PC-3 (cell line): ENCODE measurements around the gene SDHAF3. TPM values are rescaled to one million over a fixed set of nuclear protein-coding genes. Genes with fewer than 3 reads are reported as not detected.

Experiments used
- ATAC-seq: fragments of 200-7000 bp; cut with Tn5 transposase; 2 replicates; pipeline ENCODE4 v1.9.1; 2020; ENCODE audit warnings: mild to moderate bottlenecking, moderate library complexity
- BruUV-seq: library from RNA; stranded (reverse); fragments of 400-500 nt; replicated peaks from 2 replicates; lab custom pipeline; 2021; lab: Mats Ljungman, UMichigan
- CTCF ChIA-PET: fragments of 300-600 bp; sonication (Branson Sonifier 250); formaldehyde crosslinking; loops from one replicate; lab custom pipeline; 2022; ENCODE audit warnings: antibody characterized with exemption; lab: Charles Lee
- POLR2A ChIA-PET: fragments of 300-600 bp; sonication (Branson Sonifier 250); formaldehyde crosslinking; loops from one replicate; lab custom pipeline; 2022; ENCODE audit warnings: antibody characterized with exemption; ENCODE audit not compliant: unreplicated experiment; lab: Charles Lee
- DNase-seq: peaks from one replicate; pipeline ENCODE4 v3.0.0-alpha.2; 2015
- H2AFZ ChIP-seq: fragments of 300-600 bp; sonication (generic); 2 replicates; pipeline ENCODE4 v1.6.0; 2016; ENCODE audit warnings: antibody characterized with exemption, low read length
- H3F3A ChIP-seq: fragments of 300-600 bp; sonication (generic); one replicate; pipeline ENCODE4 v1.6.0; 2017; ENCODE audit warnings: antibody characterized with exemption, low read length, control low read depth, mild to moderate bottlenecking; ENCODE audit not compliant: unreplicated experiment
- H3K27ac ChIP-seq: fragments of 300-600 bp; sonication (generic); 2 replicates; pipeline ENCODE4 v1.5.1; 2016; ENCODE audit warnings: mild to moderate bottlenecking, low read length
- H3K27me3 ChIP-seq: fragments of 300-600 bp; sonication (generic); 2 replicates; pipeline ENCODE4 v1.6.1; 2016; ENCODE audit warnings: low read length, mixed read lengths
- H3K36me3 ChIP-seq: fragments of 300-600 bp; sonication (generic); 2 replicates; pipeline ENCODE4 v1.6.1; 2016; ENCODE audit warnings: low read depth, mixed run types, low read length, mixed read lengths
- H3K4me1 ChIP-seq: fragments of 300-600 bp; sonication (generic); 2 replicates; pipeline ENCODE4 v1.5.1; 2016; ENCODE audit warnings: low read length; ENCODE audit not compliant: insufficient read depth
- H3K4me2 ChIP-seq: fragments of 300-600 bp; sonication (generic); 2 replicates; pipeline ENCODE4 v1.6.0; 2016; ENCODE audit warnings: low read length
- H3K4me3 ChIP-seq: fragments of 300-600 bp; sonication (generic); 2 replicates; pipeline ENCODE4 v1.5.1; 2016; ENCODE audit warnings: mild to moderate bottlenecking, low read length, mixed read lengths
- H3K79me2 ChIP-seq: fragments of 300-600 bp; sonication (generic); 2 replicates; pipeline ENCODE4 v1.6.1; 2017; ENCODE audit warnings: low read length, mixed read lengths
- H3K9ac ChIP-seq: fragments of 300-600 bp; sonication (generic); 2 replicates; pipeline ENCODE4 v1.6.0; 2016; ENCODE audit warnings: mild to moderate bottlenecking, low read length
- H3K9me2 ChIP-seq: fragments of 300-600 bp; sonication (generic); replicated peaks from 2 replicates; pipeline ENCODE4 v1.6.1; 2016; ENCODE audit warnings: mixed run types, low read length, mixed read lengths
- H3K9me3 ChIP-seq: fragments of 300-600 bp; sonication (generic); 2 replicates; pipeline ENCODE4 v1.6.1; 2016; ENCODE audit warnings: low read length, mixed read lengths
- H4K20me1 ChIP-seq: fragments of 300-600 bp; sonication (generic); 2 replicates; pipeline ENCODE4 v1.6.1; 2016; ENCODE audit warnings: low read length, mixed read lengths
- EZH2 ChIP-seq: fragments of 300-600 bp; sonication (generic); IDR thresholded peaks from one replicate; pipeline ENCODE4 v1.6.1; 2017; ENCODE audit warnings: antibody characterized with exemption, mild to moderate bottlenecking, low read length; ENCODE audit not compliant: unreplicated experiment
- EZH2phosphoT487 ChIP-seq: fragments of 300-600 bp; sonication (generic); IDR thresholded peaks from 2 replicates; pipeline ENCODE4 v1.6.1; 2018; ENCODE audit warnings: mild to moderate bottlenecking, antibody characterized with exemption, low read length, borderline replicate concordance
- intact Hi-C: fragments of 100-400 bp; cut with micrococcal nuclease; formaldehyde crosslinking; loops from 2 replicates; pipeline ENCODE4 v1.9.0; 2023
- total RNA-seq: library from RNA; depleted of rRNA; stranded (reverse); fragments of >200 nt; gene quantifications from 2 replicates; pipeline ENCODE4 v1.2.3, GENCODE V29; 2014
- TF ChIP-seq, protein P1 (sequence below): fragments of 300-600 bp; sonication (generic); conservative IDR thresholded peaks from 2 replicates; pipeline ENCODE4 v1.5.1; 2017; ENCODE audit warnings: antibody characterized with exemption, low read depth, mild to moderate bottlenecking, low read length

The SDHAF3 gene
- total RNA-seq, 1 experiment from 2014 or later: 19.9 TPM

DNA sequence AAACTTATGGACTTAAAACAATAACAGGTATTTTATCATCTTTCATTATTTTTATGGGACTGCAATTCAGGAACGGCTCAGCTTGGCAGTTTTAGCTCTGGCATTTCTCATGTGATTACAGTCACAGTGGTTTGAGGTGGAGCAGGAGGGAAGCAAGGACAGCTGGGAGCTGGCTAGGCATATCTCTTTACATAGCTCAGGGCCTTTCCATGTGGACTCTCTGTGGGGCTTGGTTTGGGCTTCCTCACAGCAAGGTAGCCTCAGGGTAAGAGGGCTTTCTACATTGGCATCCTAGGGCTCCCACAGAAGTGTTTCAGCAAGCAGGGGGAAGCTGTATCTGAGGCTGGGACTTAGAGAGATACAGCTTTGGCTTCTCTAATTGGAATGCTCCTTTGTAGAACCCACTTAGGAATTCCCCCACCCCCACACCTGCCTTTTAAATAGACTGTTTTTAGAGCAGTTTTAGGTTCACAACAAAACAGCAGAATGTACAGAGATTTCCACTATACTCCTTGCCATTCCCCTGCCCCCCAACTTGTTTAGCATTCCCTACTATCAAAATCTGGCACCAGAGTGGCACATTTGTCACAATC lies 26.6 kb upstream of the SDHAF3 start:
- Histone ChIP-seq H3K79me2 (no peaks in the 10 kb centered on the region), H3K36me3 (no peaks in the 10 kb centered on the region), H3K9me3 (no peaks in the 10 kb centered on the region), H3K9ac (no peak overlapping the region), H2AFZ (no peak overlapping the region), H3K9me2 (no peaks in the 10 kb centered on the region), H3K4me3 (no peak overlapping the region), H3K27me3 (peaks cover 58% of the 10 kb centered on the region), H4K20me1 (no peaks in the 10 kb centered on the region), H3K27ac (no peak overlapping the region), H3K4me1 (no peaks in the 10 kb centered on the region), H3K4me2 (no peak overlapping the region), H3F3A (no peaks in the 10 kb centered on the region)
- intact Hi-C loops: no loop called here
- DNase-seq: no peak
- no peak for ATAC-seq
- CTCF ChIA-PET: no interaction called here
- BruUV-seq: no TSS peak
- TF ChIP-seq EZH2 (no peak), EZH2phosphoT487 (no peak)
- TF ChIP-seq, protein P1, sequence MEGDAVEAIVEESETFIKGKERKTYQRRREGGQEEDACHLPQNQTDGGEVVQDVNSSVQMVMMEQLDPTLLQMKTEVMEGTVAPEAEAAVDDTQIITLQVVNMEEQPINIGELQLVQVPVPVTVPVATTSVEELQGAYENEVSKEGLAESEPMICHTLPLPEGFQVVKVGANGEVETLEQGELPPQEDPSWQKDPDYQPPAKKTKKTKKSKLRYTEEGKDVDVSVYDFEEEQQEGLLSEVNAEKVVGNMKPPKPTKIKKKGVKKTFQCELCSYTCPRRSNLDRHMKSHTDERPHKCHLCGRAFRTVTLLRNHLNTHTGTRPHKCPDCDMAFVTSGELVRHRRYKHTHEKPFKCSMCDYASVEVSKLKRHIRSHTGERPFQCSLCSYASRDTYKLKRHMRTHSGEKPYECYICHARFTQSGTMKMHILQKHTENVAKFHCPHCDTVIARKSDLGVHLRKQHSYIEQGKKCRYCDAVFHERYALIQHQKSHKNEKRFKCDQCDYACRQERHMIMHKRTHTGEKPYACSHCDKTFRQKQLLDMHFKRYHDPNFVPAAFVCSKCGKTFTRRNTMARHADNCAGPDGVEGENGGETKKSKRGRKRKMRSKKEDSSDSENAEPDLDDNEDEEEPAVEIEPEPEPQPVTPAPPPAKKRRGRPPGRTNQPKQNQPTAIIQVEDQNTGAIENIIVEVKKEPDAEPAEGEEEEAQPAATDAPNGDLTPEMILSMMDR: no peak
- POLR2A ChIA-PET: no interaction called here

DNA sequence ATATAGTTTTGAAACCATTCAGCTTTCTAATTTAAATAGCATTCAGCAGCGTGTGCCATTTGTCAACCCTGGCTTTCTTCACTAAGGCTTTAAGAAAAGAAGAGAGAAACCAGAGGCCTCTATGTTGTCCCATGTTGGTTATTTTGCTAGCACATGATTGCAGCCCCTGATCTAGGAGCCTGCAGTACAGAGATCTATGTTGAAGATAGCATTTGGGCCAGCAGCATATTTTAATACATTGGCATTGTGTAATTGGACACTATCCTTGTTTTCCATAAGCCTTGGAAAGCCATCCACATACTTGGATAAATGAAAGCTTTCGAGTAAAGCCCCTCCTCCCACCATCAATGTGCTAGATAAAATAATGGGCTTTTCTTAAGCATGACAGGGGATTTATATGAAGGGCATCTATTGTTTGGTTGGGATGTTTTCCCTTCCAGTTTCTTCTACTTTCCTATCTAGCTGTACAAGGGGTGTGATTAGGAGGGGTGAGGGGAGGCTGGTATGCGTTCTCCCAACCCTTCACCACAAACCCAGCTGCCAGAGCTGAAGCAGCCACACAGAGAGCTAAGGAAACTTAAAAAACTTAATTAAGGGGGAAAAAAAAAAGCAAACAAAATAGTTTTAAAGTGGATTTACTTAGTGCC lies 23.1 kb upstream of the SDHAF3 start:
- H3K9me2 ChIP-seq: no peaks in the 10 kb centered on the region
- no peak overlapping the region for H3K9ac ChIP-seq
- H3K4me2 ChIP-seq: no peak overlapping the region
- no peaks in the 10 kb centered on the region for H3K4me1 ChIP-seq
- no peak overlapping the region for H3K4me3 ChIP-seq
- no peak overlapping the region for H3K27ac ChIP-seq
- H4K20me1 ChIP-seq: no peaks in the 10 kb centered on the region
- intact Hi-C loops: no loop called here
- no TSS peak for BruUV-seq
- DNase-seq: no peak
- CTCF ChIA-PET: no interaction called here
- TF ChIP-seq EZH2phosphoT487 (no peak), EZH2 (no peak)
- TF ChIP-seq, protein P1: no peak
- no peaks in the 10 kb centered on the region for H3K9me3 ChIP-seq
- no peak for ATAC-seq
- POLR2A ChIA-PET: no interaction called here
- H2AFZ ChIP-seq: no peak overlapping the region
- no peaks in the 10 kb centered on the region for H3F3A ChIP-seq
- peaks cover 35% of the 10 kb centered on the region for H3K27me3 ChIP-seq
- no peaks in the 10 kb centered on the region for H3K36me3 ChIP-seq
- H3K79me2 ChIP-seq: no peaks in the 10 kb centered on the region

DNA sequence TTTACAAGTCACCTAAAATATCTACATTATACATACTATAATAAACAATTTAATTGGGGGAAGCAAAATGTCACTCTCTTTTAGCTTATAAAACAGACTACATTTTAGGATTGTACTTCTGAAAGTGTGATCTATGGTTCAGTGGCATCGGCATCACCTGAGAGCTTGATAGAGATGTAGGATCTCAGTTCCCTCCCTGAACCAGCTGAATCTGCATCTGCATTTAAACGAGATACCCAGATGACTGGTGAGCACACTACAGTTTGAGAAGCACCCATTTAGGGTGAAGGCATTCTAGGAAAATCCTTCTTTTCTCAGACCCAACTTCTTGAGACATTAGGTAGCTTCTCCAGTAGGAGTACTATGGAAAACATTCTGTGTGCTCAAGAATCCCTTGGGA lies 21.5 kb upstream of the SDHAF3 start:
- ChIA-PET POLR2A (no interaction called here), CTCF (no interaction called here)
- H3K79me2 ChIP-seq: no peaks in the 10 kb centered on the region
- peaks cover 18% of the 10 kb centered on the region for H3K27me3 ChIP-seq
- H3F3A ChIP-seq: no peaks in the 10 kb centered on the region
- H3K36me3 ChIP-seq: no peaks in the 10 kb centered on the region
- no peak overlapping the region for H2AFZ ChIP-seq
- no peak overlapping the region for H3K27ac ChIP-seq
- no peak overlapping the region for H3K4me3 ChIP-seq
- intact Hi-C loops: no loop called here
- TF ChIP-seq, protein P1: no peak
- TF ChIP-seq EZH2phosphoT487 (no peak), EZH2 (no peak)
- no peaks in the 10 kb centered on the region for H3K9me2 ChIP-seq
- BruUV-seq: no TSS peak
- H3K9me3 ChIP-seq: no peaks in the 10 kb centered on the region
- ATAC-seq: no peak
- H3K9ac ChIP-seq: no peak overlapping the region
- H3K4me2 ChIP-seq: no peak overlapping the region
- no peak for DNase-seq
- no peaks in the 10 kb centered on the region for H3K4me1 ChIP-seq
- H4K20me1 ChIP-seq: no peaks in the 10 kb centered on the region
